Astrocyte (in vitro differentiated cells and primary cell): Measurements from ENCODE around the gene TUBGCP5. TPM values are rescaled to one million over a fixed set of nuclear protein-coding genes. Genes with fewer than 3 reads are reported as not detected.
A peak's percentile ranks its signal among the peaks of the same experiment; 100 is the strongest.

Experiments
- DNase-seq: peaks from one replicate; pipeline ENCODE4 v3.0.0-alpha.2; 2010; ENCODE audit warnings: low read depth
- FAIRE-seq: peaks from 2 replicates; lab custom pipeline; 2011; peaks lifted over from hg19 to GRCh38; lab: Jason Lieb, UNC
- H2AFZ ChIP-seq: 2 replicates; pipeline ENCODE4 v1.6.0; 2012; ENCODE audit warnings: low read depth, low read length, inconsistent platforms
- H3K27ac ChIP-seq: 2 replicates; pipeline ENCODE4 v1.5.1; 2011; ENCODE audit warnings: low read depth, low read length, inconsistent platforms
- H3K27me3 ChIP-seq: 2 replicates; pipeline ENCODE4 v1.6.0; 2011; ENCODE audit warnings: low read length, inconsistent platforms; ENCODE audit not compliant: insufficient read depth
- H3K36me3 ChIP-seq: 2 replicates; pipeline ENCODE4 v1.5.1; 2011; ENCODE audit warnings: low read length, inconsistent platforms; ENCODE audit not compliant: insufficient read depth
- H3K4me1 ChIP-seq: 2 replicates; pipeline ENCODE4 v1.5.1; 2011; ENCODE audit warnings: low read length, inconsistent platforms; ENCODE audit not compliant: insufficient read depth
- H3K4me2 ChIP-seq: 2 replicates; pipeline ENCODE4 v1.6.0; 2012; ENCODE audit warnings: low read length, inconsistent platforms
- H3K4me3 ChIP-seq: 2 replicates; pipeline ENCODE4 v1.5.1; 2011; ENCODE audit warnings: low read depth, mild to moderate bottlenecking, low read length, inconsistent platforms; ENCODE audit not compliant: insufficient read depth
- H3K79me2 ChIP-seq: 2 replicates; pipeline ENCODE4 v1.6.0; 2012; ENCODE audit warnings: mild to moderate bottlenecking, low read length, inconsistent platforms; ENCODE audit not compliant: insufficient read depth
- H3K9ac ChIP-seq: 2 replicates; pipeline ENCODE4 v1.6.0; 2012; ENCODE audit warnings: mild to moderate bottlenecking, low read length, inconsistent platforms
- H3K9me3 ChIP-seq: 2 replicates; pipeline ENCODE4 v1.5.1; 2012; ENCODE audit warnings: low read depth, mild to moderate bottlenecking, low read length, inconsistent platforms; ENCODE audit not compliant: insufficient read depth
- H4K20me1 ChIP-seq: 2 replicates; pipeline ENCODE4 v1.6.0; 2012; ENCODE audit warnings: low read length, inconsistent platforms; ENCODE audit not compliant: insufficient read depth
- H3K27ac Mint-ChIP-seq: one replicate; pipeline ENCODE4 v1.8.0; 2021; ENCODE audit warnings: mild to moderate bottlenecking, mixed read lengths; ENCODE audit not compliant: unreplicated experiment
- H3K27me3 Mint-ChIP-seq: one replicate; pipeline ENCODE4 v1.8.0; 2021; ENCODE audit warnings: low read depth, mixed read lengths; ENCODE audit not compliant: unreplicated experiment
- H3K36me3 Mint-ChIP-seq: one replicate; pipeline ENCODE4 v1.8.0; 2021; ENCODE audit warnings: low read depth, mixed read lengths; ENCODE audit not compliant: unreplicated experiment
- H3K4me1 Mint-ChIP-seq: one replicate; pipeline ENCODE4 v1.8.0; 2021; ENCODE audit warnings: low read depth, mixed read lengths; ENCODE audit not compliant: unreplicated experiment
- H3K4me3 Mint-ChIP-seq: one replicate; pipeline ENCODE4 v1.8.0; 2021; ENCODE audit warnings: mild to moderate bottlenecking, moderate library complexity, mixed read lengths; ENCODE audit not compliant: unreplicated experiment
- H3K9me3 Mint-ChIP-seq: one replicate; pipeline ENCODE4 v1.8.0; 2021; ENCODE audit warnings: mild to moderate bottlenecking, mixed read lengths; ENCODE audit not compliant: unreplicated experiment
- CTCF ChIP-seq: IDR thresholded peaks from 2 replicates; pipeline ENCODE4 v1.5.1; 2011; ENCODE audit warnings: low read depth, mild to moderate bottlenecking, inconsistent platforms, low read length, moderate library complexity; ENCODE audit not compliant: insufficient read depth
- EZH2 ChIP-seq: IDR thresholded peaks from 2 replicates; pipeline ENCODE4 v1.6.1; 2012; ENCODE audit warnings: mild to moderate bottlenecking, low read length, inconsistent platforms; ENCODE audit not compliant: insufficient read depth
- total RNA-seq: library from RNA; stranded (reverse); gene quantifications from 2 replicates; pipeline ENCODE4 v1.2.1, GENCODE V29; 2021

TUBGCP5 gene
- total RNA-seq, 1 donor from 2014 or later: 13.8 TPM

GRCh38 chr15:22973286-22973685, 66.1 kb downstream of the TUBGCP5 start:
- Histone ChIP-seq H2AFZ (no peak overlapping the region), H3K36me3 (no peaks in the 10 kb centered on the region), H3K79me2 (peaks cover 96% of the 10 kb centered on the region), H3K4me2 (no peak overlapping the region), H3K9me3 (no peaks in the 10 kb centered on the region), H3K27me3 (no peaks in the 10 kb centered on the region), H4K20me1 (peaks cover 94% of the 10 kb centered on the region), H3K4me1 (peaks cover 8% of the 10 kb centered on the region), H3K9ac (no peak overlapping the region), H3K27ac (no peak overlapping the region), H3K4me3 (no peak overlapping the region)
- FAIRE-seq (no peak), DNase-seq (no peak)
- Mint-ChIP-seq H3K27me3 (no peaks in the 10 kb centered on the region), H3K9me3 (peaks cover 2% of the 10 kb centered on the region), H3K4me3 (no peak overlapping the region), H3K27ac (no peak overlapping the region), H3K4me1 (peaks cover 12% of the 10 kb centered on the region), H3K36me3 (no peaks in the 10 kb centered on the region)
- TF ChIP-seq EZH2: no peak

GRCh38 chr15:22969489-22969888, 69.9 kb downstream of the TUBGCP5 start:
- peaks cover 2% of the 10 kb centered on the region for H3K9me3 Mint-ChIP-seq
- H3K4me3 Mint-ChIP-seq: no peak overlapping the region
- H3K27me3 ChIP-seq: no peaks in the 10 kb centered on the region
- H3K79me2 ChIP-seq: peaks cover 95% of the 10 kb centered on the region
- no peaks in the 10 kb centered on the region for H3K27me3 Mint-ChIP-seq
- peaks cover 92% of the 10 kb centered on the region for H4K20me1 ChIP-seq
- no peak overlapping the region for H3K27ac ChIP-seq
- H3K36me3 ChIP-seq: no peaks in the 10 kb centered on the region
- no peak overlapping the region for H3K27ac Mint-ChIP-seq
- H3K4me3 ChIP-seq: no peak overlapping the region
- no peak overlapping the region for H3K4me2 ChIP-seq
- TF ChIP-seq EZH2 (no peak), CTCF (no peak)
- peaks cover 12% of the 10 kb centered on the region for H3K4me1 ChIP-seq
- no peak for FAIRE-seq
- no peak for DNase-seq
- no peaks in the 10 kb centered on the region for H3K9me3 ChIP-seq
- peaks cover 3% of the 10 kb centered on the region for H3K36me3 Mint-ChIP-seq
- H2AFZ ChIP-seq: no peak overlapping the region
- no peak overlapping the region for H3K9ac ChIP-seq
- peaks cover 20% of the 10 kb centered on the region for H3K4me1 Mint-ChIP-seq

- Histone ChIP-seq H4K20me1 (peaks cover 90% of the 10 kb centered on the region), H3K27ac (peak overlapping the region; percentile 71), H3K4me2 (peak overlapping the region; percentile 73), H3K4me3 (no peak overlapping the region), H3K4me1 (peaks cover 22% of the 10 kb centered on the region), H3K27me3 (no peaks in the 10 kb centered on the region), H3K9me3 (no peaks in the 10 kb centered on the region), H3K36me3 (no peaks in the 10 kb centered on the region), H3K9ac (peak overlapping the region; percentile 48), H3K79me2 (peaks cover 95% of the 10 kb centered on the region), H2AFZ (no peak overlapping the region)
- no peaks in the 10 kb centered on the region for H3K27me3 Mint-ChIP-seq
- no peak for FAIRE-seq
- peak; percentile 95 for DNase-seq
- peak overlapping the region; percentile 89 for H3K27ac Mint-ChIP-seq
- H3K4me1 Mint-ChIP-seq: peaks cover 27% of the 10 kb centered on the region
- H3K36me3 Mint-ChIP-seq: peaks cover 3% of the 10 kb centered on the region
- no peak overlapping the region for H3K4me3 Mint-ChIP-seq
- no peak for TF ChIP-seq EZH2
- TF ChIP-seq CTCF: no peak
- peaks cover 2% of the 10 kb centered on the region for H3K9me3 Mint-ChIP-seq
These were observed 71.0 kb downstream of the TUBGCP5 start for GRCh38 chr15:22968366-22968765.
